Measurements from ENCODE around the gene OTOG.

The OTOG gene

GRCh38 chr11:17522655-17523054 is 24.4 kb upstream of the OTOG start:
- H3K27me3 ChIP-seq (ENCODE audit: control insufficient read depth, insufficient read depth, low read length), result no peaks in the 10 kb centered on the region
- no peaks in the 10 kb centered on the region for H3K36me3 ChIP-seq (ENCODE audit: control insufficient read depth, insufficient read depth, low read length)
- H3K4me1 ChIP-seq (ENCODE audit: control insufficient read depth, insufficient read depth, low read length), result no peaks in the 10 kb centered on the region
- H3K4me3 ChIP-seq (ENCODE audit: low read length), result no peak overlapping the region
- no peak overlapping the region for H3K9ac ChIP-seq (ENCODE audit: low read length)
- H3K27ac ChIP-seq (ENCODE audit: low read depth, low read length), result no peak overlapping the region

DNA sequence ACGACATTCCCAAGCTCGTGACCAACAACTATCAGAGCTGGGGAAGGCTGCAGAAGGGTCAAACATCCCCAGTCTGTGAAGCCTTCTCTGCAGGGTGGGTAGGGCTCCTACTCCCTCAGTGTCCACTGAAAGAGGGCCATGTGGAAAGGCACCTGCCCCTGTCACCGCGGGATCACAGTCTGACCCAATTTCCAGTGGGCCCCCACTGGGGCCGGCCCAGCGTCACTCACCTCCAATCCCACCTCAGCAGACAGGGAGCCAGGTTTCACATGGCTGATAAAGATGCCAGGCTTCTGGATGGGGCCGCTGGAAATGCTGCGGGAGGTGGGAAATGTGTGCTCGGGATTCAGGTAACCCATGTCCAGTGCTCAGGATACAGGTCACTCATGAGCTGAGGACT is 22.8 kb upstream of the OTOG start:
- no peaks in the 10 kb centered on the region for H3K4me1 ChIP-seq (ENCODE audit: control insufficient read depth, insufficient read depth, low read length)
- H3K27me3 ChIP-seq (ENCODE audit: control insufficient read depth, insufficient read depth, low read length), result no peaks in the 10 kb centered on the region
- no peaks in the 10 kb centered on the region for H3K36me3 ChIP-seq (ENCODE audit: control insufficient read depth, insufficient read depth, low read length)
- no peak overlapping the region for H3K27ac ChIP-seq (ENCODE audit: low read depth, low read length)
- no peak overlapping the region for H3K4me3 ChIP-seq (ENCODE audit: low read length)
- H3K9ac ChIP-seq (ENCODE audit: low read length), result no peak overlapping the region

GRCh38 chr11:17525570-17525969 is 21.5 kb upstream of the OTOG start:
- no peak overlapping the region for H3K4me3 ChIP-seq (ENCODE audit: low read length)
- no peak overlapping the region for H3K9ac ChIP-seq (ENCODE audit: low read length)
- no peaks in the 10 kb centered on the region for H3K36me3 ChIP-seq (ENCODE audit: control insufficient read depth, insufficient read depth, low read length)
- no peaks in the 10 kb centered on the region for H3K27me3 ChIP-seq (ENCODE audit: control insufficient read depth, insufficient read depth, low read length)
- no peaks in the 10 kb centered on the region for H3K4me1 ChIP-seq (ENCODE audit: control insufficient read depth, insufficient read depth, low read length)
- H3K27ac ChIP-seq (ENCODE audit: low read depth, low read length), result no peak overlapping the region

- Histone ChIP-seq H3K4me3 (ENCODE audit: low read length) (no peak overlapping the region), H3K36me3 (ENCODE audit: control insufficient read depth, insufficient read depth, low read length) (no peaks in the 10 kb centered on the region), H3K4me1 (ENCODE audit: control insufficient read depth, insufficient read depth, low read length) (no peaks in the 10 kb centered on the region), H3K9ac (ENCODE audit: low read length) (no peak overlapping the region), H3K27ac (ENCODE audit: low read depth, low read length) (no peak overlapping the region), H3K27me3 (ENCODE audit: control insufficient read depth, insufficient read depth, low read length) (no peaks in the 10 kb centered on the region)
Measured at GRCh38 chr11:17526326-17526725, 20.7 kb upstream of the OTOG start.

DNA sequence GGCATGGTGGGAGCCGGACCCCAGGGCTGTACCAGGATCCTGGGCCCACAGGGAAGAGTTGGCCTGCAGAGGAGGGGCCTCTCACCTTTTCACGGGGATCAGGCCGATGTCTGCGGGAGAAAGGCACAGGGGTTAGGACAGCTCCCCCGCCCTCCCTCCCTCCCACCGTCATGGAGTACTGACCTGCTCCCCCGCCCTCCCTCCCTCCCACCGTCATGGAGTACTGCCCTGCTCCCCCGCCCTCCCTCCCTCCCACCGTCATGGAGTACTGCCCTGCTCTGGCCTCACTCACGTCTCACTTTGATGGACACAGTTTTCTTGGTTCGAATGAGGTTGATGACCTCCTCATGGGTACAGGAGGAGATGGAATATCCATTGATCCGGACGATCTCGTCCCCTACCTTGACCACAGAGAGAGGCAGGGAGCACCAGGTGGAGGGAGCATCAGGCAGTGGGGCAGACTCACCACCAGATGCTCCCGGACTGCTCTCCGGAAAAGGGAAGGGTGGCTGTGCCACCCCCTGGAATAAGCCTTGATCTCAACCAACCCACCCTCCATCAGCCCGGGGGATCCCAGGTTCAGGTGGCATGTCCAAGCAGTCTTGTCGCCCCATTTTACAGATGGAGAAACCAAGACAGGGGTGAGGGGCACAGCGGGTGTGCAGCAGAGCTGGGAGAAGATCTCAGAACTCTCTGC is 20.0 kb upstream of the OTOG start:
- Histone ChIP-seq H3K27me3 (ENCODE audit: control insufficient read depth, insufficient read depth, low read length) (no peaks in the 10 kb centered on the region), H3K9ac (ENCODE audit: low read length) (no peak overlapping the region), H3K27ac (ENCODE audit: low read depth, low read length) (no peak overlapping the region), H3K36me3 (ENCODE audit: control insufficient read depth, insufficient read depth, low read length) (no peaks in the 10 kb centered on the region), H3K4me1 (ENCODE audit: control insufficient read depth, insufficient read depth, low read length) (no peaks in the 10 kb centered on the region), H3K4me3 (ENCODE audit: low read length) (no peak overlapping the region)

- H3K4me1 ChIP-seq (ENCODE audit: control insufficient read depth, insufficient read depth, low read length), result no peaks in the 10 kb centered on the region
- no peak overlapping the region for H3K27ac ChIP-seq (ENCODE audit: low read depth, low read length)
- no peaks in the 10 kb centered on the region for H3K27me3 ChIP-seq (ENCODE audit: control insufficient read depth, insufficient read depth, low read length)
- no peak overlapping the region for H3K9ac ChIP-seq (ENCODE audit: low read length)
- H3K36me3 ChIP-seq (ENCODE audit: control insufficient read depth, insufficient read depth, low read length), result no peaks in the 10 kb centered on the region
- no peak overlapping the region for H3K4me3 ChIP-seq (ENCODE audit: low read length)
Measured at GRCh38 chr11:17527628-17527995, 19.4 kb upstream of the OTOG start.

- H3K9ac ChIP-seq (ENCODE audit: low read length), result no peak overlapping the region
- H3K27ac ChIP-seq (ENCODE audit: low read depth, low read length), result no peak overlapping the region
- H3K4me3 ChIP-seq (ENCODE audit: low read length), result no peak overlapping the region
- H3K27me3 ChIP-seq (ENCODE audit: control insufficient read depth, insufficient read depth, low read length), result no peaks in the 10 kb centered on the region
- H3K36me3 ChIP-seq (ENCODE audit: control insufficient read depth, insufficient read depth, low read length), result no peaks in the 10 kb centered on the region
- no peaks in the 10 kb centered on the region for H3K4me1 ChIP-seq (ENCODE audit: control insufficient read depth, insufficient read depth, low read length)
Measured at GRCh38 chr11:17528181-17528691, 18.8 kb upstream of the OTOG start.

DNA sequence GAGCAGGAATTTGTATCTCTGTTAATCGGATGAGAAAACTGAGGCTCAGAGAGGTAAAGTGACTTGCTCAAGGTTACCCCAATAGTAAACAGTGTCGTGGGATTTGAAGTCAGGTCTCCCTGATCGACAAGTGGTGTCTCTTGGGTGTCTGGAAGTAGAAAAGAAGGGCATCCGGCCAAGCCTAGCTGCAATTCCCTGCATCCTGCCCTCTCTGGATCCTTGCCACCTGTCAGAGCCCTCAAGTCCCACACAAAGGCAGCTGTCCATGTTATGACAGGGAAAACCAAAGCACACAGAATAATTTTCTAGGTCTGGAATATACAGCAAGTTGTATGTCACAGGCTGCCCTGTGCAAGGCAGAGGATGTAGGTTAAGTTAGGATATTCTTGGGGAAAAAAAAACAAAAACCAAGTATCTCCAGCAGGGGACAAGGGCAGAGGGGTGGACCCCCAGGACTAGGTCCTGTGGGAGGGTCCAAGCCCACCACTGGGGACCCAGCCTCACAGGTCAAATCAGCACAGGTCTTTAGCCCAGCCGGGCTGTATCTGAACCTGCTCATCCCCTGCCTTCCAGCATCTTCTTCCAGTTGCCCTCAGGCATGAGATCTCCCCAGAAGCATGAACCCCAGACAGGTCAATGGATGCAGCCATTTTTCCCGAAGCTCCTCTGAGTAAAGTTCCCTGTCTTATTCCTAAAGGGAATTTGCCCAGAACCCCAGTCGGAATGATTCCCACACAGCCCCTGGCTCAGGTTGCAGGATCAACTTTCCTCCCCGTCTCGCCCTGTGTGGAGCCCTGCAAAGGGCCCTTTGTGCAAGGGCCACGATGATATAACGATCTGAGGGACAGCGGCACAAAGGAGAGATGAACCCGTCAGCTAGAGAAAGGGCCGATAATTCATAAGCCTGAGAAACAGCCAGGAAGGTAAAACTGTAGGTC is 17.9 kb upstream of the OTOG start:
- Histone ChIP-seq H3K27ac (ENCODE audit: low read depth, low read length) (no peak overlapping the region), H3K36me3 (ENCODE audit: control insufficient read depth, insufficient read depth, low read length) (no peaks in the 10 kb centered on the region), H3K9ac (ENCODE audit: low read length) (no peak overlapping the region), H3K27me3 (ENCODE audit: control insufficient read depth, insufficient read depth, low read length) (no peaks in the 10 kb centered on the region), H3K4me1 (ENCODE audit: control insufficient read depth, insufficient read depth, low read length) (no peaks in the 10 kb centered on the region), H3K4me3 (ENCODE audit: low read length) (no peak overlapping the region)

DNA sequence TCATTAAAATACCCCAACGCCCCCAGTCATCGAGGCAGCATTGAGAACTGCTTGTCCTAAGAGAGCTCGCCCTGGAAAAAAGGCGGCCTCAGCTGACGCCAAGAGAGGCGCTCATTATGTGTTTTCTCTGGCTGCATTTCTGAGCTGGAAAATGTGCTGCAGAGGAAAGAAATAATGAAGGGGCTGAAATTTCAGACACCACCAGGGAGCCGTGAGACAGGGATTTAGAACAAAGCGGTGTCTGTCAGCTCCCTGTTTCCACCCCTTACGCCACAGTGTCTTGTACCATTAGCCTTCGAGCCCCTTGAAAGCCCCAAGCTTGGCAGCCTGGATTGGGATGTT is 17.2 kb upstream of the OTOG start:
- Histone ChIP-seq H3K4me3 (ENCODE audit: low read length) (no peak overlapping the region), H3K27me3 (ENCODE audit: control insufficient read depth, insufficient read depth, low read length) (no peaks in the 10 kb centered on the region), H3K36me3 (ENCODE audit: control insufficient read depth, insufficient read depth, low read length) (no peaks in the 10 kb centered on the region), H3K9ac (ENCODE audit: low read length) (no peak overlapping the region), H3K4me1 (ENCODE audit: control insufficient read depth, insufficient read depth, low read length) (no peaks in the 10 kb centered on the region), H3K27ac (ENCODE audit: low read depth, low read length) (no peak overlapping the region)

- H3K4me1 ChIP-seq (ENCODE audit: control insufficient read depth, insufficient read depth, low read length), result no peaks in the 10 kb centered on the region
- no peak overlapping the region for H3K27ac ChIP-seq (ENCODE audit: low read depth, low read length)
- H3K4me3 ChIP-seq (ENCODE audit: low read length), result no peak overlapping the region
Measured at GRCh38 chr11:17531071-17531600, 15.9 kb upstream of the OTOG start.

GRCh38 chr11:17531636-17532113 is 15.4 kb upstream of the OTOG start:
- Histone ChIP-seq H3K27me3 (ENCODE audit: control insufficient read depth, insufficient read depth, low read length) (no peaks in the 10 kb centered on the region), H3K9ac (ENCODE audit: low read length) (no peak overlapping the region), H3K4me3 (ENCODE audit: low read length) (no peak overlapping the region), H3K36me3 (ENCODE audit: control insufficient read depth, insufficient read depth, low read length) (no peaks in the 10 kb centered on the region), H3K4me1 (ENCODE audit: control insufficient read depth, insufficient read depth, low read length) (no peaks in the 10 kb centered on the region), H3K27ac (ENCODE audit: low read depth, low read length) (no peak overlapping the region)

More at GRCh38 chr11:17531071-17531600, 15.9 kb upstream of the OTOG start:
- no peaks in the 10 kb centered on the region for H3K27me3 ChIP-seq (ENCODE audit: control insufficient read depth, insufficient read depth, low read length)
- no peak overlapping the region for H3K9ac ChIP-seq (ENCODE audit: low read length)
- no peaks in the 10 kb centered on the region for H3K36me3 ChIP-seq (ENCODE audit: control insufficient read depth, insufficient read depth, low read length)

- no peak overlapping the region for H3K4me3 ChIP-seq (ENCODE audit: low read length)
- no peak overlapping the region for H3K9ac ChIP-seq (ENCODE audit: low read length)
- no peak overlapping the region for H3K27ac ChIP-seq (ENCODE audit: low read depth, low read length)
- no peaks in the 10 kb centered on the region for H3K27me3 ChIP-seq (ENCODE audit: control insufficient read depth, insufficient read depth, low read length)
- no peaks in the 10 kb centered on the region for H3K36me3 ChIP-seq (ENCODE audit: control insufficient read depth, insufficient read depth, low read length)
- no peaks in the 10 kb centered on the region for H3K4me1 ChIP-seq (ENCODE audit: control insufficient read depth, insufficient read depth, low read length)
Measured at GRCh38 chr11:17532784-17533183, 14.3 kb upstream of the OTOG start.
